ENCODE data around the gene LY6G6F. TPM values are rescaled to one million over a fixed set of nuclear protein-coding genes. Genes with fewer than 3 reads are reported as not detected.
A peak's percentile ranks its signal among the peaks of the same experiment; 100 is the strongest.

LY6G6F gene
- total RNA-seq, 1 donor from 2014 or later, result not detected

- peaks cover 5% of the 10 kb centered on the region for H3K27me3 ChIP-seq (ENCODE audit: control insufficient read depth, insufficient read depth, low read length)
- no peak for DNase-seq (ENCODE audit: low read depth)
- no peak overlapping the region for H3K4me3 ChIP-seq (ENCODE audit: low read depth, low read length)
- no peaks in the 10 kb centered on the region for H3K36me3 ChIP-seq (ENCODE audit: control insufficient read depth, insufficient read depth, low read length)
- TF ChIP-seq CTCF (IDR thresholded peaks at IDR 0.05; ENCODE audit: insufficient read depth, low read length, poor library complexity, severe bottlenecking), result peak; percentile 16
Measured at GRCh38 chr6:31717499-31718222, 11.0 kb downstream of the LY6G6F start.

- no peak for TF ChIP-seq CTCF (IDR thresholded peaks at IDR 0.05; ENCODE audit: insufficient read depth, low read length, poor library complexity, severe bottlenecking)
- Histone ChIP-seq H3K27me3 (ENCODE audit: control insufficient read depth, insufficient read depth, low read length) (peaks cover 5% of the 10 kb centered on the region), H3K36me3 (ENCODE audit: control insufficient read depth, insufficient read depth, low read length) (no peaks in the 10 kb centered on the region), H3K4me3 (ENCODE audit: low read depth, low read length) (no peak overlapping the region)
- no peak for DNase-seq (ENCODE audit: low read depth)
Measured at GRCh38 chr6:31718265-31718664, 11.6 kb downstream of the LY6G6F start.

GRCh38 chr6:31719001-31719400 is 12.3 kb downstream of the LY6G6F start:
- H3K27me3 ChIP-seq (ENCODE audit: control insufficient read depth, insufficient read depth, low read length), result peaks cover 1% of the 10 kb centered on the region
- no peak overlapping the region for H3K4me3 ChIP-seq (ENCODE audit: low read depth, low read length)
- DNase-seq (ENCODE audit: low read depth), result no peak
- no peak for TF ChIP-seq CTCF (IDR thresholded peaks at IDR 0.05; ENCODE audit: insufficient read depth, low read length, poor library complexity, severe bottlenecking)
- H3K36me3 ChIP-seq (ENCODE audit: control insufficient read depth, insufficient read depth, low read length), result no peaks in the 10 kb centered on the region

GRCh38 chr6:31720196-31720770 is 13.6 kb downstream of the LY6G6F start:
- Histone ChIP-seq H3K27me3 (ENCODE audit: control insufficient read depth, insufficient read depth, low read length) (no peaks in the 10 kb centered on the region), H3K4me3 (ENCODE audit: low read depth, low read length) (no peak overlapping the region), H3K36me3 (ENCODE audit: control insufficient read depth, insufficient read depth, low read length) (no peaks in the 10 kb centered on the region)
- DNase-seq (ENCODE audit: low read depth), result no peak
- no peak for TF ChIP-seq CTCF (IDR thresholded peaks at IDR 0.05; ENCODE audit: insufficient read depth, low read length, poor library complexity, severe bottlenecking)

GRCh38 chr6:31721351-31722020 is 14.8 kb downstream of the LY6G6F start, which contains the start of gene LY6G6C:
LY6G6C (minus strand) TSS chr6:31721746; CDS start chr6:31721679, 67 bp downstream.
- Histone ChIP-seq H3K27me3 (ENCODE audit: control insufficient read depth, insufficient read depth, low read length) (no peaks in the 10 kb centered on the region), H3K4me3 (ENCODE audit: low read depth, low read length) (no peak within 1 kb of the TSS), H3K36me3 (ENCODE audit: control insufficient read depth, insufficient read depth, low read length) (no peaks in the 10 kb centered on the region)
- no peak for TF ChIP-seq CTCF (IDR thresholded peaks at IDR 0.05; ENCODE audit: insufficient read depth, low read length, poor library complexity, severe bottlenecking)
- DNase-seq (ENCODE audit: low read depth), result no peak

Data from kidney epithelial cell (primary cell).